ENCODE results near the gene KIR3DL1.
"Not testable (repeated sequence)": the region's sequence is repeated elsewhere in the genome, so short reads cannot be mapped to it uniquely, and the experiment has no call there.

Gene KIR3DL1

GRCh38 chr19:54814571-54814970, 1.7 kb upstream of the KIR3DL1 start:
- DNase-seq (ENCODE audit: low spot score) = not testable (repeated sequence)

- no peak for DNase-seq (ENCODE audit: low spot score)
Measured at GRCh38 chr19:54817670-54818536, 1.6 kb downstream of the KIR3DL1 start.

GRCh38 chr19:54824416-54824815, 8.1 kb downstream of the KIR3DL1 start:
- DNase-seq (ENCODE audit: low spot score) = not testable (repeated sequence)

- not testable (repeated sequence) for DNase-seq (ENCODE audit: low spot score)
Measured at GRCh38 chr19:54825326-54825725, 9.1 kb downstream of the KIR3DL1 start.

GRCh38 chr19:54828064-54828463, 11.8 kb downstream of the KIR3DL1 start:
- DNase-seq (ENCODE audit: low spot score) = not testable (repeated sequence)

- DNase-seq (ENCODE audit: low spot score) = not testable (repeated sequence)
Measured at GRCh38 chr19:54832496-54832895, 16.2 kb downstream of the KIR3DL1 start, which contains the start of gene KIR2DS4. TSS of gene KIR2DS4 (plus strand) at chr19:54832676.

GRCh38 chr19:54835126-54835525, 18.9 kb downstream of the KIR3DL1 start:
- not testable (repeated sequence) for DNase-seq (ENCODE audit: low spot score)

- not testable (repeated sequence) for DNase-seq (ENCODE audit: low spot score)
Measured at GRCh38 chr19:54837522-54837921, 21.3 kb downstream of the KIR3DL1 start.

- DNase-seq (ENCODE audit: low spot score) = not testable (repeated sequence)
Measured at GRCh38 chr19:54843171-54843570, 26.9 kb downstream of the KIR3DL1 start.

GRCh38 chr19:54850061-54850640, 33.9 kb downstream of the KIR3DL1 start, which contains the start of gene KIR3DL2:
TSS of gene KIR3DL2 (plus strand) at chr19:54850443. CDS start at chr19:54850476, 33 bp downstream.
- DNase-seq (ENCODE audit: low spot score) = not testable (repeated sequence)

- no peak for DNase-seq (ENCODE audit: low spot score)
Measured at GRCh38 chr19:54850930-54851329, 34.7 kb downstream of the KIR3DL1 start.

- DNase-seq (ENCODE audit: low spot score) = no peak
Measured at GRCh38 chr19:54851353-54851752, 35.1 kb downstream of the KIR3DL1 start.

- not testable (repeated sequence) for DNase-seq (ENCODE audit: low spot score)
Measured at GRCh38 chr19:54855241-54855640, 39.0 kb downstream of the KIR3DL1 start.

GRCh38 chr19:54858476-54858875, 42.2 kb downstream of the KIR3DL1 start:
- DNase-seq (ENCODE audit: low spot score) = not testable (repeated sequence)

- DNase-seq (ENCODE audit: low spot score) = not testable (repeated sequence)
Measured at GRCh38 chr19:54859421-54859820, 43.2 kb downstream of the KIR3DL1 start.

- DNase-seq (ENCODE audit: low spot score) = not testable (repeated sequence)
Measured at GRCh38 chr19:54863459-54863858, 47.2 kb downstream of the KIR3DL1 start.

GRCh38 chr19:54871696-54872095, 55.4 kb downstream of the KIR3DL1 start:
- DNase-seq (ENCODE audit: low spot score) = no peak

GRCh38 chr19:54873990-54874389, 57.7 kb downstream of the KIR3DL1 start, which contains the start of gene FCAR:
TSS of gene FCAR (plus strand) at chr19:54874235. CDS start at chr19:54874290, 55 bp downstream.
- peak; percentile 23 for DNase-seq (ENCODE audit: low spot score)

GRCh38 chr19:54875506-54875905, 59.2 kb downstream of the KIR3DL1 start:
- peak; percentile 78 for DNase-seq (ENCODE audit: low spot score)

GRCh38 chr19:54877471-54877870, 61.2 kb downstream of the KIR3DL1 start:
- DNase-seq (ENCODE audit: low spot score) = peak; percentile 37

Measured in pons (tissue), 1 donor.